MCF 10A (cell line): ENCODE measurements around the gene TTLL13. TPM values are rescaled to one million over a fixed set of nuclear protein-coding genes. Genes with fewer than 3 reads are reported as not detected.

ENCODE experiments used
- BruUV-seq: library from RNA; stranded (reverse); fragments of 400-500 nt; replicated peaks from 2 replicates; lab custom pipeline; 2021; lab: Mats Ljungman, UMichigan
- CTCF ChIA-PET: fragments of 300-600 bp; sonication (Branson Sonifier 250); formaldehyde crosslinking; extraction: SDS; loops from one replicate; lab custom pipeline; 2021; ENCODE audit warnings: antibody characterized with exemption, inconsistent platforms; lab: Yijun Ruan, JAX
- POLR2A ChIA-PET: fragments of 300-600, 350-650 bp; sonication (Branson Sonifier 250); formaldehyde crosslinking; extraction: SDS; loops from one replicate; lab custom pipeline; 2020; ENCODE audit warnings: antibody characterized with exemption, inconsistent platforms; lab: Yijun Ruan, JAX
- DNase-seq: peaks from one replicate; pipeline ENCODE4 v3.0.0-alpha.2; 2018; ENCODE audit not compliant: unreplicated experiment
- H3K27ac Mint-ChIP-seq: one replicate; pipeline ENCODE4 v1.8.0; 2022; ENCODE audit warnings: mild to moderate bottlenecking, low read depth, mixed read lengths; ENCODE audit not compliant: unreplicated experiment
- H3K27me3 Mint-ChIP-seq: one replicate; pipeline ENCODE4 v1.8.0; 2022; ENCODE audit warnings: mixed read lengths; ENCODE audit not compliant: insufficient read depth, unreplicated experiment
- H3K36me3 Mint-ChIP-seq: one replicate; pipeline ENCODE4 v1.8.0; 2022; ENCODE audit warnings: mild to moderate bottlenecking, moderate library complexity, mixed read lengths; ENCODE audit not compliant: insufficient read depth, unreplicated experiment
- H3K4me1 Mint-ChIP-seq: one replicate; pipeline ENCODE4 v1.8.0; 2022; ENCODE audit warnings: mixed read lengths; ENCODE audit not compliant: insufficient read depth, unreplicated experiment
- H3K4me3 Mint-ChIP-seq: one replicate; pipeline ENCODE4 v1.8.0; 2022; ENCODE audit warnings: mild to moderate bottlenecking, moderate library complexity, mixed read lengths; ENCODE audit not compliant: unreplicated experiment
- H3K9me3 Mint-ChIP-seq: one replicate; pipeline ENCODE4 v1.8.0; 2022; ENCODE audit warnings: mixed read lengths; ENCODE audit not compliant: unreplicated experiment
- CTCF ChIP-seq: fragments of 200-600 bp; IDR thresholded peaks from one replicate; pipeline ENCODE4 v1.8.0; 2022; ENCODE audit warnings: antibody characterized with exemption, mild to moderate bottlenecking; ENCODE audit not compliant: unreplicated experiment
- intact Hi-C: fragments of 100-400 bp; cut with micrococcal nuclease; formaldehyde crosslinking; loops from 2 replicates; pipeline ENCODE4 v1.14.1; 2022
- total RNA-seq: library from RNA; stranded (reverse); gene quantifications from 2 replicates; pipeline ENCODE4 v1.2.3, GENCODE V29; 2022

TTLL13 gene
- total RNA-seq, 1 experiment from 2014 or later = not detected

DNA sequence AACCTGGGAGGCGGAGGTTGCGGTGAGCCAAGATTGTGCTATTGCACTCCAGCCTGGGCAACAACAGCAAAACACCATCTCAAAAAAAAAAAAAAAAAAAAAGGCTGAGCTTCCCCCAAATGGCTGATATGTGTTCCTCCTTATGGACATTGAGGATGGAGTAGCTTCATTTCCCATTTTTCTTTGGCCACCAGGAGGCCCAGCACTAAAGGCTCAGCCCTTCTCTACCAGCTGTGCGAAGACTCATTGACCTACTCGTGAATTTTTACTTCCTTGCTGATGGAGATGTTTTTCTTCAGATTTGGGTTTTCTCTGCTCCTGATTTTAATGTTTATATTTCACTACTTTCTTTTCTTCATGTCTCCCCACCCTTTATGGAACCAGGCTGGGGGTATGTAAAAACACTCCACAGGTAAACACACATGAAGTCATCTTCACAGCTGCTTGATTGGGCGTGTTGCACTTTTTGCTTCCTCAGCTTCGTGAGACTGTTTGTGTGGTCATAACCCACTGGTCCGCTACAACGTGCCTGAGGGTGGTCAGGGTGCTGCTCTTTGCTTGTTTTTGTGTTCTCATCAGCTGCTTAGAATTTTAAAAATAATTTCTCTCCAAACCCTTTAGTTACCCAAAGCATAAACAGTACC is 34.7 kb upstream of the TTLL13 start:
- H3K4me3 Mint-ChIP-seq = no peak overlapping the region
- ChIA-PET CTCF (interaction anchor here (0.6 to 5.6 kb wide), 12 partner anchors 9 to 483 kb away, joined by 3 to 40 read pairs (median 4); partner anchors contain the start of genes CIB1, GDPGP1 and SEMA4B), POLR2A (interaction anchor here (0.5 to 7.0 kb wide), 11 partner anchors 8 to 187 kb away, joined by 3 to 99 read pairs (median 3); partner anchors contain the start of genes CIB1, GDPGP1 and SEMA4B)
- peaks cover 39% of the 10 kb centered on the region for H3K4me1 Mint-ChIP-seq
- H3K27ac Mint-ChIP-seq = no peak overlapping the region
- TF ChIP-seq CTCF = peak; percentile 23
- no peaks in the 10 kb centered on the region for H3K27me3 Mint-ChIP-seq
- DNase-seq = no peak
- intact Hi-C loops = no loop called here
- peaks cover 23% of the 10 kb centered on the region for H3K36me3 Mint-ChIP-seq
- no peaks in the 10 kb centered on the region for H3K9me3 Mint-ChIP-seq
- no TSS peak for BruUV-seq

DNA sequence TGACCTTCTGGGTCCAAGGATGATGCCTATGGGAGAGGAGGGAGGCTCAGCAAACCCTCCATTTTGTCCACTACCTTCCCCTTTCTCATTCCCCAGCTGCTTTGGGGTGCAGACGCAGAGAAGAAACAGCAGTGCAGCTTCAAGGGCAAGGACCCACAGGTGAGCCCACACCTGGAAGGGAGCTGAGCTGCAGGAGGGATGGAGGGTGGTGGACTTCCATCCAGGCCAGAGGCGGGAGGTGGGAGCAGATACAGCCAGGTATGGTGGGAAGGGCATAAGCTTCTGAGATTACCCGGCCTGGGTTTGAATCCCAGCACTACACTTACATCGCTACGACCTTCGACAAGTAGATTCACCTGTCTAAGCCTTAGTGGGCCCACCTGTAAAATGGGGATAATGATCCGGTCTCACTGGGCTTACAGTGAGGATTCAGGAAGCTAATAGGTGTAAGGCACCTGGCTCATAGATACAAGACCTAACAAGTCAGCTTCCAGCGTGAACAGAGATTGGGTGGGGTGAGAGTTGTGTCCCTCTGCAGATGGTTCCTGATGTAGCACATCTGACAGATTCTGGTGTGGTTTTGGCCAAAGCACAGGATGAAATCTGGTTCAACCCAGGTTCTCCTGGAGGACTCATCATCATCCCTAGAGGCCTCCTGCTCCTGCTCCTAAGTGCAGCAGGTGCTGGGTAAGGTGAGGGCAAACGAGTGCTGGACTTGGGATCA is 31.5 kb upstream of the TTLL13 start:
- no TSS peak for BruUV-seq
- ChIA-PET POLR2A (interaction anchor here (0.7 to 1.4 kb wide), 5 partner anchors 11 to 522 kb away, joined by 3 to 6 read pairs (median 3); partner anchors contain the start of genes CIB1 and GDPGP1), CTCF (interaction anchor here (0.6 to 4.9 kb wide), 7 partner anchors 15 to 77 kb away, joined by 3 to 43 read pairs (median 6); partner anchors contain the start of genes CIB1, GDPGP1 and SEMA4B)
- no peaks in the 10 kb centered on the region for H3K27me3 Mint-ChIP-seq
- no peak overlapping the region for H3K4me3 Mint-ChIP-seq
- H3K36me3 Mint-ChIP-seq = peaks cover 40% of the 10 kb centered on the region
- peaks cover 11% of the 10 kb centered on the region for H3K4me1 Mint-ChIP-seq
- intact Hi-C loops = no loop called here
- H3K27ac Mint-ChIP-seq = no peak overlapping the region
- DNase-seq = no peak
- no peaks in the 10 kb centered on the region for H3K9me3 Mint-ChIP-seq
- TF ChIP-seq CTCF = no peak

GRCh38 chr15:90219421-90220141 is 29.8 kb upstream of the TTLL13 start:
- POLR2A ChIA-PET = interaction anchor here (0.7 to 1.0 kb wide), 2 partner anchors 15 to 31 kb away, joined by 3 to 4 read pairs; partner anchors contain the start of gene GDPGP1
- no peak for DNase-seq
- intact Hi-C loops = no loop called here
- BruUV-seq = no TSS peak
- H3K27ac Mint-ChIP-seq = no peak overlapping the region
- H3K27me3 Mint-ChIP-seq = no peaks in the 10 kb centered on the region
- peaks cover 48% of the 10 kb centered on the region for H3K36me3 Mint-ChIP-seq
- H3K4me1 Mint-ChIP-seq = no peaks in the 10 kb centered on the region
- peak; percentile 70 for TF ChIP-seq CTCF
- CTCF ChIA-PET = interaction anchor here (0.7 to 4.9 kb wide), 6 partner anchors 12 to 115 kb away, joined by 4 to 48 read pairs (median 21); partner anchors contain the start of genes CIB1 and GDPGP1
- no peak overlapping the region for H3K4me3 Mint-ChIP-seq
- no peaks in the 10 kb centered on the region for H3K9me3 Mint-ChIP-seq
